GM23338 (cell line): ENCODE results near the gene TRAF2. TPM values are rescaled to one million over a fixed set of nuclear protein-coding genes. Genes with fewer than 3 reads are reported as not detected.

ENCODE experiments used
- ATAC-seq: fragments of 200-7000 bp; cut with Tn5 transposase; 3 replicates; pipeline ENCODE4 v1.9.1; 2020
- DNase-seq: peaks from one replicate; pipeline ENCODE4 v3.0.0-alpha.2; 2015; ENCODE audit warnings: low spot score
- H2AFZ ChIP-seq: fragments of 200-600 bp; sonication (generic); 2 replicates; pipeline ENCODE4 v1.8.0; 2016; ENCODE audit warnings: antibody characterized with exemption, mild to moderate bottlenecking, moderate library complexity
- H3F3A ChIP-seq: fragments of 200-600 bp; sonication (generic); replicated peaks from 2 replicates; pipeline ENCODE4 v1.8.0; 2017; ENCODE audit warnings: antibody characterized with exemption, mixed run types, low read depth
- H3K27ac ChIP-seq: fragments of 200-600 bp; sonication (generic); 2 replicates; pipeline ENCODE4 v1.6.1; 2016; ENCODE audit warnings: low read depth
- H3K27me3 ChIP-seq: fragments of 200-600 bp; sonication (generic); 2 replicates; pipeline ENCODE4 v1.8.0; 2016; ENCODE audit warnings: mild to moderate bottlenecking, mixed run types, moderate library complexity; ENCODE audit not compliant: insufficient read depth
- H3K36me3 ChIP-seq: fragments of 200-600 bp; sonication (generic); 2 replicates; pipeline ENCODE4 v1.8.0; 2016; ENCODE audit warnings: mild to moderate bottlenecking; ENCODE audit not compliant: insufficient read depth
- H3K4me1 ChIP-seq: fragments of 200-600 bp; sonication (generic); 2 replicates; pipeline ENCODE4 v1.8.0; 2016; ENCODE audit warnings: mild to moderate bottlenecking, moderate library complexity; ENCODE audit not compliant: insufficient read depth
- H3K4me2 ChIP-seq: fragments of 200-600 bp; sonication (generic); 2 replicates; pipeline ENCODE4 v1.7.1; 2017; ENCODE audit warnings: mixed run types
- H3K4me3 ChIP-seq: fragments of 200-600 bp; sonication (generic); 2 replicates; pipeline ENCODE4 v1.6.1; 2016; ENCODE audit warnings: mixed run types
- H3K79me2 ChIP-seq: fragments of 200-600 bp; sonication (generic); replicated peaks from 2 replicates; pipeline ENCODE4 v1.8.0; 2017; ENCODE audit warnings: mild to moderate bottlenecking; ENCODE audit not compliant: insufficient read depth
- H3K9me2 ChIP-seq: fragments of 200-600 bp; sonication (generic); 2 replicates; pipeline ENCODE4 v1.8.0; 2017; ENCODE audit not compliant: insufficient read depth
- H4K20me1 ChIP-seq: fragments of 200-600 bp; sonication (generic); replicated peaks from 2 replicates; pipeline ENCODE4 v1.8.0; 2017; ENCODE audit warnings: mild to moderate bottlenecking; ENCODE audit not compliant: insufficient read depth
- H3K27ac Mint-ChIP-seq: 2 replicates; pipeline ENCODE4 v1.8.0; 2020; ENCODE audit warnings: inconsistent platforms, mild to moderate bottlenecking, moderate library complexity, mixed read lengths
- H3K27me3 Mint-ChIP-seq: 3 replicates; pipeline ENCODE4 v1.8.0; 2022; ENCODE audit warnings: low read depth, mild to moderate bottlenecking, moderate library complexity, mixed read lengths, inconsistent platforms; ENCODE audit not compliant: insufficient read depth, poor library complexity
- H3K36me3 Mint-ChIP-seq: 3 replicates; pipeline ENCODE4 v1.8.0; 2021; ENCODE audit warnings: low read depth, mild to moderate bottlenecking, inconsistent platforms, moderate library complexity, mixed read lengths
- H3K4me1 Mint-ChIP-seq: 3 replicates; pipeline ENCODE4 v1.8.0; 2020; ENCODE audit warnings: mild to moderate bottlenecking, inconsistent platforms, mixed read lengths
- H3K4me3 Mint-ChIP-seq: 3 replicates; pipeline ENCODE4 v1.8.0; 2021; ENCODE audit warnings: moderate library complexity, mild to moderate bottlenecking, inconsistent platforms, mixed read lengths
- H3K9me3 Mint-ChIP-seq: 3 replicates; pipeline ENCODE4 v1.8.0; 2020; ENCODE audit warnings: moderate library complexity, mild to moderate bottlenecking, inconsistent platforms, mixed read lengths
- POLR2AphosphoS5 ChIP-seq: IDR thresholded peaks from 2 replicates; pipeline ENCODE4 v1.6.1; 2016; ENCODE audit warnings: antibody characterized with exemption, low read depth
- STAT1 ChIP-seq: IDR thresholded peaks from one replicate; pipeline ENCODE4 v1.6.1; 2016; ENCODE audit warnings: antibody characterized with exemption; ENCODE audit not compliant: unreplicated experiment
- ZNF114 ChIP-seq: fragments of 250-450 bp; sonication (Bioruptor Pico); IDR thresholded peaks from 2 replicates; pipeline ENCODE4 v1.5.0; 2020; ENCODE audit warnings: mild to moderate bottlenecking, moderate library complexity
- ZNF331 ChIP-seq: fragments of 250-450 bp; sonication (Bioruptor Pico); IDR thresholded peaks from 2 replicates; pipeline ENCODE4 v1.5.0; 2020; ENCODE audit warnings: low read depth, mild to moderate bottlenecking, moderate library complexity
- ZNF462 ChIP-seq: fragments of 250-450 bp; sonication (Bioruptor Pico); IDR thresholded peaks from 2 replicates; pipeline ENCODE4 v1.5.0; 2020; ENCODE audit warnings: mild to moderate bottlenecking, moderate library complexity
- polyA plus RNA-seq: library from polyadenylated mRNA; unstranded; fragments of >200 nt; fragmentation: Nextera tagmentation; extraction: Ambion mirVana; gene quantifications from 2 replicates; pipeline ENCODE4 v1.2.1, GENCODE V29; 2016
- total RNA-seq: library from RNA; depleted of rRNA; stranded (reverse); fragments of >200 nt; shearing (Covaris generic); gene quantifications from 2 replicates; pipeline ENCODE4 v1.2.3, GENCODE V29; 2014

The TRAF2 gene
- total and polyA plus RNA-seq, 2 experiments from 2014 or later: 25.4 to 39.9 TPM

- no peaks in the 10 kb centered on the region; the same call in 1 of the 2 replicates for H3K36me3 ChIP-seq
- Mint-ChIP-seq H3K4me1 (no peaks in the 10 kb centered on the region; the same call in 2 of the 3 replicates), H3K9me3 (no peaks in the 10 kb centered on the region), H3K27me3 (peaks cover 10% of the 10 kb centered on the region), H3K4me3 (no peak overlapping the region), H3K27ac (no peak overlapping the region), H3K36me3 (peaks cover 2% of the 10 kb centered on the region; the same call in 2 of the 3 replicates)
- no peaks in the 10 kb centered on the region for H3F3A ChIP-seq
- no peak overlapping the region for H2AFZ ChIP-seq
- H3K9me2 ChIP-seq: no peaks in the 10 kb centered on the region
- DNase-seq (no peak), ATAC-seq (no peak)
- no peaks in the 10 kb centered on the region for H3K27me3 ChIP-seq
- no peaks in the 10 kb centered on the region for H3K79me2 ChIP-seq
- no peak for TF ChIP-seq ZNF462 (CRISPR knock-in tag)
- TF ChIP-seq ZNF331: no peak
- no peak for TF ChIP-seq STAT1
- no peak for TF ChIP-seq ZNF114
- TF ChIP-seq POLR2AphosphoS5: no peak
- H3K4me3 ChIP-seq: no peak overlapping the region
- H4K20me1 ChIP-seq: 0 out of 2 replicates have a peak, but pooled peaks cover 3% of the 10 kb centered on the region
- no peak overlapping the region for H3K4me2 ChIP-seq
- no peaks in the 10 kb centered on the region; the same call in 1 of the 2 replicates for H3K4me1 ChIP-seq
- no peak overlapping the region for H3K27ac ChIP-seq
Measured at GRCh38 chr9:136852664-136853595, 33.4 kb upstream of the TRAF2 start.
